ENCODE results near the gene THRAP3. TPM values are rescaled to one million over a fixed set of nuclear protein-coding genes. Genes with fewer than 3 reads are reported as not detected.

The THRAP3 gene
- total and polyA plus RNA-seq, 2 experiments from 2014 or later: 127 to 161 TPM

- no peak for TF ChIP-seq ZNF462 (CRISPR knock-in tag; IDR thresholded peaks at IDR 0.05)
Measured at GRCh38 chr1:36279110-36279788, 55.0 kb downstream of the THRAP3 start (continued).

GRCh38 chr1:36279789-36280296 is 55.6 kb downstream of the THRAP3 start:
- Mint-ChIP-seq H3K4me3 (no peak overlapping the region), H3K27ac (no peak overlapping the region), H3K4me1 (no peaks in the 10 kb centered on the region), H3K36me3 (ENCODE audit: low read depth) (peaks cover 22% of the 10 kb centered on the region), H3K27me3 (ENCODE audit: insufficient read depth, low read depth, poor library complexity) (peaks cover 3% of the 10 kb centered on the region), H3K9me3 (no peaks in the 10 kb centered on the region)
- H2AFZ ChIP-seq: no peak overlapping the region
- H3K4me1 ChIP-seq (ENCODE audit: insufficient read depth): no peaks in the 10 kb centered on the region
- H3K4me3 ChIP-seq: no peak overlapping the region
- H4K20me1 ChIP-seq (replicated peaks; ENCODE audit: insufficient read depth): peaks cover 36% of the 10 kb centered on the region
- H3K27ac ChIP-seq (ENCODE audit: low read depth): peak overlapping the region; percentile 51; the same call in 1 of the 2 replicates
- H3K9me2 ChIP-seq (ENCODE audit: insufficient read depth): no peaks in the 10 kb centered on the region
- H3K79me2 ChIP-seq (replicated peaks; ENCODE audit: insufficient read depth): peaks cover 62% of the 10 kb centered on the region
- ATAC-seq (no peak), DNase-seq (ENCODE audit: low spot score) (no peak)
- H3K4me2 ChIP-seq: no peak overlapping the region
- peaks cover 9% of the 10 kb centered on the region for H3K36me3 ChIP-seq (ENCODE audit: insufficient read depth)
- H3K27me3 ChIP-seq (ENCODE audit: insufficient read depth): no peaks in the 10 kb centered on the region
- H3F3A ChIP-seq (replicated peaks; ENCODE audit: low read depth): peaks cover 10% of the 10 kb centered on the region
- TF ChIP-seq ZNF462 (CRISPR knock-in tag; IDR thresholded peaks at IDR 0.05) (no peak), POLR2AphosphoS5 (IDR thresholded peaks at IDR 0.05; ENCODE audit: low read depth) (no peak), CTCF (conservative IDR thresholded peaks at IDR 0.05; ENCODE audit: low read depth in 2 of 2) (no peak), JUNB (IDR thresholded peaks at IDR 0.05; ENCODE audit: unreplicated experiment) (no peak), STAT1 (IDR thresholded peaks at IDR 0.05; ENCODE audit: unreplicated experiment) (no peak), ZNF114 (CRISPR knock-in tag; IDR thresholded peaks at IDR 0.05) (no peak), EZH2 (IDR thresholded peaks at IDR 0.05; ENCODE audit: low read depth, unreplicated experiment) (no peak)
